ENCODE data around the gene FSTL1. TPM values are rescaled to one million over a fixed set of nuclear protein-coding genes. Genes with fewer than 3 reads are reported as not detected.

FSTL1 gene
- total RNA-seq, 2 experiments from 2014 or later, result 0.66 to 0.83 TPM

- no peaks in the 10 kb centered on the region for H3K4me1 Mint-ChIP-seq
- H3K4me3 Mint-ChIP-seq, result no peak overlapping the region
- intact Hi-C loops (cut with DNase I, micrococcal nuclease), result no loop called here
- CTCF ChIA-PET, result no interaction called here
- ATAC-seq (no peak), DNase-seq (no peak)
- POLR2A ChIA-PET, result no interaction called here
- peaks cover 10% of the 10 kb centered on the region for H3K27me3 Mint-ChIP-seq
- no peaks in the 10 kb centered on the region for H3K9me3 Mint-ChIP-seq (ENCODE audit: low read depth)
- H3K27ac Mint-ChIP-seq, result no peak overlapping the region
- no peaks in the 10 kb centered on the region for H3K36me3 Mint-ChIP-seq (ENCODE audit: low read depth)
Observed at GRCh38 chr3:120477781-120478180, 27.0 kb upstream of the FSTL1 start.

- H3K27ac Mint-ChIP-seq, result no peak overlapping the region
Observed at GRCh38 chr3:120475722-120476377, 25.1 kb upstream of the FSTL1 start.

GRCh38 chr3:120473896-120474675, 23.3 kb upstream of the FSTL1 start:
- peaks cover 18% of the 10 kb centered on the region for H3K27me3 Mint-ChIP-seq
- no peak overlapping the region for H3K4me3 Mint-ChIP-seq
- H3K4me1 Mint-ChIP-seq, result no peaks in the 10 kb centered on the region
- H3K36me3 Mint-ChIP-seq (ENCODE audit: low read depth), result no peaks in the 10 kb centered on the region
- no peaks in the 10 kb centered on the region for H3K9me3 Mint-ChIP-seq (ENCODE audit: low read depth)
- CTCF ChIA-PET, result interaction anchor here (0.5 to 0.9 kb wide), 2 partner anchors 57 to 1574 kb away, joined by 3 to 4 read pairs; no protein-coding TSS in a partner anchor
- POLR2A ChIA-PET, result no interaction called here
- no peak for DNase-seq
- ATAC-seq, result no peak
- H3K27ac Mint-ChIP-seq, result no peak overlapping the region
- intact Hi-C loops (cut with DNase I, micrococcal nuclease), result no loop called here

More at GRCh38 chr3:120475722-120476377, 25.1 kb upstream of the FSTL1 start:
- CTCF ChIA-PET, result interaction anchor here (1.0 kb wide), 1 partner anchor 28 kb away, joined by 4 read pairs; no protein-coding TSS in a partner anchor
- Mint-ChIP-seq H3K9me3 (ENCODE audit: low read depth) (no peaks in the 10 kb centered on the region), H3K4me1 (no peaks in the 10 kb centered on the region), H3K4me3 (no peak overlapping the region), H3K36me3 (ENCODE audit: low read depth) (no peaks in the 10 kb centered on the region), H3K27me3 (peaks cover 14% of the 10 kb centered on the region)
- no peak for DNase-seq
- intact Hi-C loops (cut with DNase I, micrococcal nuclease), result no loop called here
- POLR2A ChIA-PET, result no interaction called here
- ATAC-seq, result no peak

GRCh38 chr3:120473389-120473788, 22.6 kb upstream of the FSTL1 start:
- H3K27ac Mint-ChIP-seq, result no peak overlapping the region
- peaks cover 18% of the 10 kb centered on the region for H3K27me3 Mint-ChIP-seq
- no peak overlapping the region for H3K4me3 Mint-ChIP-seq
- intact Hi-C loops (cut with DNase I, micrococcal nuclease), result no loop called here
- no peaks in the 10 kb centered on the region for H3K4me1 Mint-ChIP-seq
- ATAC-seq, result no peak
- no peaks in the 10 kb centered on the region for H3K36me3 Mint-ChIP-seq (ENCODE audit: low read depth)
- no peaks in the 10 kb centered on the region for H3K9me3 Mint-ChIP-seq (ENCODE audit: low read depth)
- ChIA-PET CTCF (no interaction called here), POLR2A (no interaction called here)
- DNase-seq, result no peak

GRCh38 chr3:120472121-120472844, 21.5 kb upstream of the FSTL1 start:
- ATAC-seq (no peak), DNase-seq (no peak)
- ChIA-PET POLR2A (no interaction called here), CTCF (no interaction called here)
- H3K27ac Mint-ChIP-seq, result no peak overlapping the region
- no peaks in the 10 kb centered on the region for H3K36me3 Mint-ChIP-seq (ENCODE audit: low read depth)
- no peak overlapping the region for H3K4me3 Mint-ChIP-seq
- H3K4me1 Mint-ChIP-seq, result no peaks in the 10 kb centered on the region
- peaks cover 24% of the 10 kb centered on the region for H3K27me3 Mint-ChIP-seq
- intact Hi-C loops (cut with DNase I, micrococcal nuclease), result no loop called here
- H3K9me3 Mint-ChIP-seq (ENCODE audit: low read depth), result no peaks in the 10 kb centered on the region

- Mint-ChIP-seq H3K4me1 (no peaks in the 10 kb centered on the region), H3K27me3 (peaks cover 24% of the 10 kb centered on the region), H3K4me3 (no peak overlapping the region), H3K36me3 (ENCODE audit: low read depth) (no peaks in the 10 kb centered on the region), H3K9me3 (ENCODE audit: low read depth) (no peaks in the 10 kb centered on the region), H3K27ac (no peak overlapping the region)
- ATAC-seq (no peak), DNase-seq (no peak)
- CTCF ChIA-PET, result no interaction called here
- POLR2A ChIA-PET, result no interaction called here
- intact Hi-C loops (cut with DNase I, micrococcal nuclease), result no loop called here
Observed at GRCh38 chr3:120471643-120472042, 20.9 kb upstream of the FSTL1 start.

GRCh38 chr3:120470870-120471269, 20.1 kb upstream of the FSTL1 start:
- ChIA-PET CTCF (no interaction called here), POLR2A (no interaction called here)
- Mint-ChIP-seq H3K36me3 (ENCODE audit: low read depth) (no peaks in the 10 kb centered on the region), H3K9me3 (ENCODE audit: low read depth) (no peaks in the 10 kb centered on the region), H3K4me1 (no peaks in the 10 kb centered on the region), H3K4me3 (no peak overlapping the region), H3K27me3 (peaks cover 24% of the 10 kb centered on the region), H3K27ac (no peak overlapping the region)
- intact Hi-C loops (cut with DNase I, micrococcal nuclease), result no loop called here
- DNase-seq, result no peak
- no peak for ATAC-seq

- H3K27ac Mint-ChIP-seq, result no peak overlapping the region
- CTCF ChIA-PET, result interaction anchor here (0.7 kb wide), 1 partner anchor 92 kb away, joined by 3 read pairs; no protein-coding TSS in a partner anchor
- intact Hi-C loops (cut with DNase I, micrococcal nuclease), result no loop called here
- DNase-seq (no peak), ATAC-seq (no peak)
- no peaks in the 10 kb centered on the region for H3K9me3 Mint-ChIP-seq (ENCODE audit: low read depth)
- H3K27me3 Mint-ChIP-seq, result peaks cover 24% of the 10 kb centered on the region
- POLR2A ChIA-PET, result no interaction called here
- H3K4me1 Mint-ChIP-seq, result no peaks in the 10 kb centered on the region
- no peak overlapping the region for H3K4me3 Mint-ChIP-seq
- H3K36me3 Mint-ChIP-seq (ENCODE audit: low read depth), result no peaks in the 10 kb centered on the region
Observed at GRCh38 chr3:120469882-120470301, 19.1 kb upstream of the FSTL1 start.

GRCh38 chr3:120469440-120469839, 18.6 kb upstream of the FSTL1 start:
- Mint-ChIP-seq H3K27me3 (peaks cover 19% of the 10 kb centered on the region), H3K4me1 (no peaks in the 10 kb centered on the region), H3K9me3 (ENCODE audit: low read depth) (no peaks in the 10 kb centered on the region), H3K27ac (no peak overlapping the region), H3K36me3 (ENCODE audit: low read depth) (no peaks in the 10 kb centered on the region), H3K4me3 (no peak overlapping the region)
- ATAC-seq, result no peak
- no peak for DNase-seq
- ChIA-PET POLR2A (no interaction called here), CTCF (interaction anchor here (0.7 kb wide), 1 partner anchor 92 kb away, joined by 3 read pairs; no protein-coding TSS in a partner anchor)
- intact Hi-C loops (cut with DNase I, micrococcal nuclease), result no loop called here

GRCh38 chr3:120468635-120469295, 18.0 kb upstream of the FSTL1 start:
- no peak for ATAC-seq
- Mint-ChIP-seq H3K27ac (no peak overlapping the region), H3K4me3 (no peak overlapping the region), H3K4me1 (no peaks in the 10 kb centered on the region), H3K9me3 (ENCODE audit: low read depth) (no peaks in the 10 kb centered on the region), H3K36me3 (ENCODE audit: low read depth) (no peaks in the 10 kb centered on the region), H3K27me3 (peaks cover 17% of the 10 kb centered on the region)
- POLR2A ChIA-PET, result no interaction called here
- no peak for DNase-seq
- intact Hi-C loops (cut with DNase I, micrococcal nuclease), result no loop called here
- CTCF ChIA-PET, result no interaction called here

GRCh38 chr3:120462409-120462959, 11.7 kb upstream of the FSTL1 start:
- no peaks in the 10 kb centered on the region for H3K9me3 Mint-ChIP-seq (ENCODE audit: low read depth)
- ChIA-PET POLR2A (no interaction called here), CTCF (interaction anchor here (1.0 kb wide), 1 partner anchor 632 kb away, joined by 3 read pairs; no protein-coding TSS in a partner anchor)
- H3K4me3 Mint-ChIP-seq, result no peak overlapping the region
- ATAC-seq, result no peak
- intact Hi-C loops (cut with DNase I, micrococcal nuclease), result no loop called here
- H3K4me1 Mint-ChIP-seq, result no peaks in the 10 kb centered on the region
- H3K36me3 Mint-ChIP-seq (ENCODE audit: low read depth), result no peaks in the 10 kb centered on the region
- DNase-seq, result no peak
- peaks cover 6% of the 10 kb centered on the region for H3K27me3 Mint-ChIP-seq
- H3K27ac Mint-ChIP-seq, result no peak overlapping the region

Data from activated CD4-positive, alpha-beta T cell treated with anti-CD3 and anti-CD28 coated beads for 36 hours (primary cell).